K562 (cell line): ENCODE results near the gene PHOX2A. TPM values are rescaled to one million over a fixed set of nuclear protein-coding genes. Genes with fewer than 3 reads are reported as not detected.

ENCODE experiments used
- ATAC-seq: fragments of 200-7000 bp; cut with Tn5 transposase; 3 replicates; pipeline ENCODE4 v1.9.1; 2020; ENCODE audit warnings: moderate library complexity
- BruUV-seq: library from RNA; stranded (reverse); fragments of 400-500 nt; replicated peaks from 2 replicates; lab custom pipeline; 2021; lab: Mats Ljungman, UMichigan
- CTCF ChIA-PET: fragments of 300-600 bp; formaldehyde crosslinking; extraction: SDS; loops from one replicate; lab custom pipeline; 2021; ENCODE audit warnings: low intra/inter-chr PET ratio; lab: Yijun Ruan, JAX
- POLR2A ChIA-PET: fragments of 300-600, 350-650 bp; sonication (Branson Sonifier 250); formaldehyde crosslinking; extraction: SDS; loops from one replicate; lab custom pipeline; 2021; ENCODE audit warnings: antibody characterized with exemption, inconsistent platforms; lab: Yijun Ruan, JAX
- DNase-seq, 4 experiments: peaks; one replicate each; pipeline versions ENCODE4 v3.0.0 to v3.0.0-alpha.2; 2011 to 2018; ENCODE audit warnings: low spot score in 3 of 4, mixed read lengths in 3 of 4; ENCODE audit errors: extremely low read depth in 1 of 4
- FAIRE-seq: peaks from 2 replicates; lab custom pipeline; 2011; peaks lifted over from hg19 to GRCh38; lab: Jason Lieb, UNC
- H2AFZ ChIP-seq: 2 replicates; pipeline ENCODE4 v1.6.0; 2011; ENCODE audit warnings: low read depth, low read length, control low read depth, inconsistent platforms
- H3K27ac ChIP-seq: fragments of 200-600 bp; 3 replicates; pipeline ENCODE4 v1.8.0; 2011; ENCODE audit warnings: low read depth, mild to moderate bottlenecking, control low read depth, inconsistent platforms, low read length, moderate library complexity, mixed read lengths; ENCODE audit errors: extremely low read depth
- H3K27me3 ChIP-seq, 2 experiments: fragments of 300-600 bp in 1 of 2; 2 replicates in 1 of 2; 3 replicates in 1 of 2; pipeline versions ENCODE4 v1.6.0 to v1.8.0; 2011; ENCODE audit warnings: inconsistent platforms in 2 of 2, low read length in 2 of 2, mild to moderate bottlenecking in 1 of 2, mixed read lengths in 1 of 2, moderate library complexity in 1 of 2; ENCODE audit not compliant: control insufficient read depth in 2 of 2, insufficient read depth in 2 of 2
- H3K36me3 ChIP-seq: fragments of 300-600 bp; 3 replicates; pipeline ENCODE4 v1.8.0; 2011; ENCODE audit warnings: mild to moderate bottlenecking, low read length, inconsistent platforms; ENCODE audit not compliant: control insufficient read depth, insufficient read depth
- H3K4me1 ChIP-seq, 2 experiments: fragments of 200-600 bp in 1 of 2; replicated peaks in 1 of 2; 2 replicates in 1 of 2; 3 replicates in 1 of 2; pipeline versions ENCODE4 v1.5.1 to v1.8.0; 2011; ENCODE audit warnings: inconsistent platforms in 2 of 2, low read length in 2 of 2, mild to moderate bottlenecking in 1 of 2, mixed read lengths in 1 of 2, moderate library complexity in 1 of 2; ENCODE audit not compliant: control insufficient read depth in 2 of 2, insufficient read depth in 2 of 2
- H3K4me2 ChIP-seq: 2 replicates; pipeline ENCODE4 v1.6.1; 2011; ENCODE audit warnings: low read length, control low read depth, inconsistent platforms, mixed read lengths; ENCODE audit not compliant: insufficient read depth
- H3K4me3 ChIP-seq: fragments of 200-600 bp; sonication (generic), shearing (Covaris generic); 2 replicates; pipeline ENCODE4 v1.5.1; 2016; ENCODE audit warnings: control low read depth, inconsistent platforms
- H3K79me2 ChIP-seq: fragments of 200-600 bp; 3 replicates; pipeline ENCODE4 v1.8.0; 2011; ENCODE audit warnings: low read length, inconsistent platforms; ENCODE audit not compliant: control insufficient read depth, insufficient read depth
- H3K9ac ChIP-seq, 2 experiments: 2 replicates each; pipeline versions ENCODE4 v1.6.0 to v1.6.1; 2011; ENCODE audit warnings: low read depth in 2 of 2, low read length in 2 of 2, control low read depth in 1 of 2, inconsistent platforms in 1 of 2, mild to moderate bottlenecking in 1 of 2, mixed read lengths in 1 of 2; ENCODE audit not compliant: insufficient read depth in 1 of 2
- H3K9me1 ChIP-seq: one replicate; pipeline ENCODE4 v1.6.0; 2011; ENCODE audit warnings: inconsistent platforms, mild to moderate bottlenecking, low read length, moderate library complexity; ENCODE audit not compliant: control insufficient read depth, insufficient read depth
- H3K9me3 ChIP-seq: replicated peaks from 2 replicates; pipeline ENCODE4 v1.5.1; 2011; ENCODE audit warnings: low read depth, low read length, inconsistent platforms; ENCODE audit not compliant: control insufficient read depth, insufficient read depth
- H4K20me1 ChIP-seq: replicated peaks from 2 replicates; pipeline ENCODE4 v1.6.1; 2011; ENCODE audit warnings: low read length, inconsistent platforms, mixed read lengths; ENCODE audit not compliant: control insufficient read depth, insufficient read depth
- PHF20 ChIP-seq: fragments of 450-650 bp; IDR thresholded peaks from 2 replicates; pipeline ENCODE4 v1.6.1; 2018; ENCODE audit not compliant: partially characterized antibody
- TEAD1 ChIP-seq, 2 experiments: fragments of 450-650 bp in 1 of 2; sonication (generic) in 1 of 2; formaldehyde crosslinking; IDR thresholded peaks; 2 replicates each; pipeline versions ENCODE4 v1.4.0 to v1.8.0; 2020 to 2022; ENCODE audit warnings: mild to moderate bottlenecking in 2 of 2, missing genetic modification reagents in 1 of 2
- TFAP4 ChIP-seq: sonication (generic); formaldehyde crosslinking; IDR thresholded peaks from 2 replicates; pipeline ENCODE4 v1.8.0; 2022; ENCODE audit warnings: missing genetic modification reagents, mild to moderate bottlenecking, moderate library complexity, borderline replicate concordance
- TSC22D4 ChIP-seq: fragments of 450-650 bp; IDR thresholded peaks from 2 replicates; pipeline ENCODE4 v1.6.1; 2016; ENCODE audit warnings: missing genetic modification characterization, missing biosample characterization, control low read depth
- ZNF449 ChIP-seq: fragments of 250-450 bp; sonication (Bioruptor Pico); IDR thresholded peaks from 2 replicates; pipeline ENCODE4 v1.8.0; 2022; ENCODE audit warnings: moderate library complexity, mild to moderate bottlenecking, inconsistent platforms
- WGBS: fragments of 100-300 bp; shearing (Covaris generic); methylation state at CpG from one replicate; pipeline ENCODE4 v1.1.6; 2016; ENCODE audit warnings: low coverage, mixed read lengths; ENCODE audit not compliant: insufficient coverage; ENCODE audit errors: missing lambda C conversion rate; 5-methylcytosine and 5-hydroxymethylcytosine counted together
- in situ Hi-C: fragments of 300-500 bp; cut with MboI; formaldehyde crosslinking; loops from 4 replicates; pipeline ENCODE4 v1.15.0; 2018; ENCODE audit warnings: inconsistent platforms, mixed read lengths
- intact Hi-C: fragments of 100-400 bp; cut with micrococcal nuclease; formaldehyde crosslinking; loops from 2 replicates; pipeline ENCODE4 v1.14.2; 2022
- polyA plus RNA-seq, 8 experiments: library from polyadenylated mRNA; depleted of rRNA in 4 of 8; stranded (reverse) in 5 of 8; unstranded in 3 of 8; fragments of >200 nt; fragmentation: Nextera tagmentation in 2 of 8; fragmentation: Illumina TruSeq in 1 of 8; extraction: Ambion mirVana in 2 of 8; extraction: Trizol in 1 of 8; gene quantifications; 2 replicates each; pipeline versions ENCODE4 v1.2.1 to v1.2.3, GENCODE V29; 2011 to 2014; ENCODE audit warnings: inconsistent platforms in 1 of 8, missing spikeins in 1 of 8
- total RNA-seq, 7 experiments: library from RNA; depleted of rRNA in 6 of 7; stranded (reverse); fragments of >200 nt in 6 of 7; fragmentation: Illumina TruSeq in 2 of 7; extraction: Trizol in 2 of 7; gene quantifications; 2 replicates each; pipeline versions ENCODE4 v1.2.1 to v1.2.3, GENCODE V29; 2011 to 2021; ENCODE audit warnings: low replicate concordance in 1 of 7

The PHOX2A gene
- total and polyA plus RNA-seq, 9 of the 15 experiments (the other 6 are each of a cell fraction or from before 2014, with no cell fraction given) = not detected

GRCh38 chr11:72226701-72227100 is 17.3 kb downstream of the PHOX2A start:
- BruUV-seq = no TSS peak
- ATAC-seq = no peak
- intact Hi-C loops (no loop called here), in situ Hi-C loops (no loop called here)
- Histone ChIP-seq H3K9me1 (peaks cover 8% of the 10 kb centered on the region), H3K4me1 (peaks cover 20 to 57% of the 10 kb centered on the region in 2 experiments), H2AFZ (no peak overlapping the region), H3K9ac (peak overlapping the region in 1 of 2 experiments; percentile 12; a peak in 1 of 4 replicates), H3K9me3 (no peaks in the 10 kb centered on the region), H4K20me1 (no peaks in the 10 kb centered on the region), H3K4me2 (no peak overlapping the region), H3K27me3 (no peaks in the 10 kb centered on the region), H3K36me3 (peaks cover 56% of the 10 kb centered on the region; the same call in 2 of the 3 replicates), H3K4me3 (no peak overlapping the region), H3K27ac (no peak overlapping the region), H3K79me2 (peaks cover 27% of the 10 kb centered on the region)
- no peak for FAIRE-seq
- DNase-seq = no peak
- POLR2A ChIA-PET = interaction anchor here (0.8 to 2.9 kb wide), 5 partner anchors 10 to 225 kb away, joined by 3 to 13 read pairs (median 4); partner anchors contain the start of gene CLPB
- CTCF ChIA-PET = no interaction called here
- WGBS = 82% methylated on average over 5 of the region's 5 CpGs
- TF ChIP-seq TSC22D4 (tag) (no peak), TEAD1 (CRISPR knock-in tag; IDR thresholded peaks at IDR 0.05) (no peak), ZNF449 (CRISPR knock-in tag) (no peak), TFAP4 (peak; percentile 44; the same call in 1 of the 2 replicates), PHF20 (no peak)
- TF ChIP-seq, all 486 proteins: peak for 1
